GM19238 (cell line): ENCODE results near the gene UBE2Q1.

Experiments used
- DNase-seq: peaks from one replicate; pipeline ENCODE4 v3.0.0; 2011; ENCODE audit warnings: low spot score; ENCODE audit not compliant: insufficient read length

UBE2Q1 gene

GRCh38 chr1:154557939-154558719 is at the start of gene UBE2Q1:
Gene UBE2Q1 (minus strand): TSS chr1:154558662. CDS start chr1:154558553, 109 bp downstream.
- DNase-seq = peak; percentile 42

- peak; percentile 75 for DNase-seq
Observed at GRCh38 chr1:154607609-154608396, 49.3 kb upstream of the UBE2Q1 start, which contains the start of gene ADAR. Gene ADAR (minus strand): TSS chr1:154608186. CDS start chr1:154608006, 180 bp downstream.

GRCh38 chr1:154607106-154607608 is 48.7 kb upstream of the UBE2Q1 start:
- DNase-seq = no peak

GRCh38 chr1:154605534-154605933 is 47.1 kb upstream of the UBE2Q1 start:
- DNase-seq = no peak

GRCh38 chr1:154603317-154603716 is 44.9 kb upstream of the UBE2Q1 start:
- DNase-seq = no peak

- DNase-seq = no peak
Observed at GRCh38 chr1:154599658-154600057, 41.2 kb upstream of the UBE2Q1 start.

GRCh38 chr1:154598871-154599635 is 40.6 kb upstream of the UBE2Q1 start:
- DNase-seq = no peak

- no peak for DNase-seq
Observed at GRCh38 chr1:154595621-154596020, 37.2 kb upstream of the UBE2Q1 start.

- DNase-seq = no peak
Observed at GRCh38 chr1:154594811-154595210, 36.3 kb upstream of the UBE2Q1 start.

- no peak for DNase-seq
Observed at GRCh38 chr1:154593390-154593789, 34.9 kb upstream of the UBE2Q1 start.

- DNase-seq = no peak
Observed at GRCh38 chr1:154591206-154591605, 32.7 kb upstream of the UBE2Q1 start.

GRCh38 chr1:154590756-154591155 is 32.3 kb upstream of the UBE2Q1 start:
- DNase-seq = no peak

GRCh38 chr1:154589780-154590179 is 31.3 kb upstream of the UBE2Q1 start:
- DNase-seq = no peak

GRCh38 chr1:154586641-154587040 is 28.2 kb upstream of the UBE2Q1 start:
- DNase-seq = no peak

GRCh38 chr1:154586231-154586630 is 27.8 kb upstream of the UBE2Q1 start:
- DNase-seq = no peak

GRCh38 chr1:154584267-154584994 is 26.0 kb upstream of the UBE2Q1 start:
- no peak for DNase-seq

- DNase-seq = no peak
Observed at GRCh38 chr1:154583773-154584172, 25.3 kb upstream of the UBE2Q1 start.

GRCh38 chr1:154582885-154583284 is 24.4 kb upstream of the UBE2Q1 start:
- no peak for DNase-seq

- no peak for DNase-seq
Observed at GRCh38 chr1:154581766-154582165, 23.3 kb upstream of the UBE2Q1 start.

- no peak for DNase-seq
Observed at GRCh38 chr1:154579374-154579773, 20.9 kb upstream of the UBE2Q1 start.

- no peak for DNase-seq
Observed at GRCh38 chr1:154578058-154578418, 19.6 kb upstream of the UBE2Q1 start.
